Mammary epithelial cell (primary cell): Measurements from ENCODE around the gene ABCG2.

ENCODE experiments used
- EZH2 ChIP-seq: IDR thresholded peaks from 2 replicates; pipeline ENCODE4 v1.6.1; 2012; ENCODE audit warnings: low read length, inconsistent platforms, borderline replicate concordance
- TF ChIP-seq, protein P1 (sequence below), 2 donors: IDR thresholded peaks in 1 of 2; conservative IDR thresholded peaks in 1 of 2; 2 replicates each; pipeline ENCODE4 v1.5.1; 2011 to 2012; ENCODE audit warnings: inconsistent platforms in 2 of 2, low read length in 2 of 2, mild to moderate bottlenecking in 2 of 2, control low read depth in 1 of 2, low read depth in 1 of 2; ENCODE audit not compliant: insufficient read depth in 1 of 2; ENCODE audit errors: extremely low read depth in 1 of 2

DNA sequence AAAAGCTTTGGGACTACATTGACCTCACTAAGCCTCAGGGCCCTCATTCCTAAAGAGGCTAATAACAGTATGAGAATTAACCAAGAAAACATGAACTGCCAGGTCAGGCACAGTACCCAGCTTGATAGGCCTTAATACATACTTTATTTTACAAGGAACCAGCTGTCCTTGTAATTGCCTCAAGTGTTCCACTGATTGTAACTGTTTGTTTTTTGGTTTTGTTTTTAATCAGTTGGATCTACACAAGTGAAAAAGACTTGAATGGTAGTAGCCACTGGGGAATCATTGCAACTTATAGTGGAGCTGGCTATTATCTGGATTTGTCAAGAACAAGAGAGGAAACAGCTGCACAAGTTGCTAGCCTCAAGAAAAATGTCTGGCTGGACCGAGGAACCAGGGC lies 115.4 kb downstream of the ABCG2 start:
- TF ChIP-seq, protein P1, sequence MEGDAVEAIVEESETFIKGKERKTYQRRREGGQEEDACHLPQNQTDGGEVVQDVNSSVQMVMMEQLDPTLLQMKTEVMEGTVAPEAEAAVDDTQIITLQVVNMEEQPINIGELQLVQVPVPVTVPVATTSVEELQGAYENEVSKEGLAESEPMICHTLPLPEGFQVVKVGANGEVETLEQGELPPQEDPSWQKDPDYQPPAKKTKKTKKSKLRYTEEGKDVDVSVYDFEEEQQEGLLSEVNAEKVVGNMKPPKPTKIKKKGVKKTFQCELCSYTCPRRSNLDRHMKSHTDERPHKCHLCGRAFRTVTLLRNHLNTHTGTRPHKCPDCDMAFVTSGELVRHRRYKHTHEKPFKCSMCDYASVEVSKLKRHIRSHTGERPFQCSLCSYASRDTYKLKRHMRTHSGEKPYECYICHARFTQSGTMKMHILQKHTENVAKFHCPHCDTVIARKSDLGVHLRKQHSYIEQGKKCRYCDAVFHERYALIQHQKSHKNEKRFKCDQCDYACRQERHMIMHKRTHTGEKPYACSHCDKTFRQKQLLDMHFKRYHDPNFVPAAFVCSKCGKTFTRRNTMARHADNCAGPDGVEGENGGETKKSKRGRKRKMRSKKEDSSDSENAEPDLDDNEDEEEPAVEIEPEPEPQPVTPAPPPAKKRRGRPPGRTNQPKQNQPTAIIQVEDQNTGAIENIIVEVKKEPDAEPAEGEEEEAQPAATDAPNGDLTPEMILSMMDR (conservative IDR thresholded peaks at IDR 0.05 in 1 of 2, IDR thresholded peaks at IDR 0.05 in 1 of 2; ENCODE audit: extremely low read depth in 1 of 2, insufficient read depth in 1 of 2, low read depth in 1 of 2, low read length in 2 of 2) = no peak
- TF ChIP-seq EZH2 = no peak
